HTERT RPE-1 (cell line): Measurements from ENCODE around the gene IL36G.
"Not testable (repeated sequence)": the region's sequence is repeated elsewhere in the genome, so short reads cannot be mapped to it uniquely, and the experiment has no call there.

Source experiments
- in situ Hi-C: fragments of 300-500 bp; cut with MboI; formaldehyde crosslinking; loops from 4 replicates; pipeline ENCODE4 v1.14.3; 2020; ENCODE audit warnings: low sequenced_read_pairs

Gene IL36G

GRCh38 chr2:112977559-112978056 lies at the start of gene IL36G:
IL36G (plus strand) TSS chr2:112978006; CDS start chr2:112978639, 633 bp downstream.
- in situ Hi-C loops = no loop called here

- in situ Hi-C loops = no loop called here
These were observed 44.5 kb upstream of the IL36G start for GRCh38 chr2:112933261-112933660.

DNA sequence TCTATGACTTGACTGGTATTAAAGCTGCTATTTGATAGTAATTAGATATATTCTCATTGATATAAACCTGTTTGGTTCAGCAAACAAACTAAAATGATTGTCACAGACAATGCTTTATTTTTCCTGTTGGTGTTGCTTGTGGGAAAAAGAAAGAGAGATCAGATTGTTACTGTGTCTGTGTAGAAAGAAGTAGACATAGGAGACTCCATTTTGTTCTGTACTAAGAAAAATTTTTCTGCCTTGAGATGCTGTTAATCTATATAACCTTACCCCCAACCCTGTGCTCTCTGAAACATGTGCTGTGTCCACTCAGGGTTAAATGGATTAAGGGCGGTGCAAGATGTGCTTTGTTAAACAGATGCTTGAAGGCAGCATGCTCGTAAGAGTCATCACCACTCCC lies 43.7 kb upstream of the IL36G start:
- in situ Hi-C loops = not testable (repeated sequence)

- in situ Hi-C loops = no loop called here
These were observed 40.9 kb upstream of the IL36G start for GRCh38 chr2:112936927-112937232.

DNA sequence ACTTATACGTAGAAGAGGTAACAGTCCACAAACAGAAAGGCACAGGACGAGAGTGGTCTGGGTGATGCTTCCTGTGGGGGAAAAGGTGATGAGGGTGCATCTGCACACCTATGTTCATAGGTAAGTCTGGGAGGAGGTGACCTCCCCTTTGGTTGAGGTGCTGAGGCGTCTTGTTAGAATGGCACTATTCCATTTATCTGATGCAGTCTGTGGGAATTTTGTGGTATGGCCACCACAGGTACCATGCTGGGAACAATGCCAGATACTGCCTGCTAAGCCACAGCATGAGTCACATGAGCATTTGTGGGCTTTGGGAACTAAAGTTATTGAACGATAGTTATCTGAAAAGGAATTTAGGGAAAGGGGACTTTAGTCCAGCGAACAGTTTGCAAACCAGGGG lies 38.9 kb upstream of the IL36G start:
- in situ Hi-C loops = no loop called here

GRCh38 chr2:112939425-112939824 lies 38.4 kb upstream of the IL36G start:
- in situ Hi-C loops = no loop called here

DNA sequence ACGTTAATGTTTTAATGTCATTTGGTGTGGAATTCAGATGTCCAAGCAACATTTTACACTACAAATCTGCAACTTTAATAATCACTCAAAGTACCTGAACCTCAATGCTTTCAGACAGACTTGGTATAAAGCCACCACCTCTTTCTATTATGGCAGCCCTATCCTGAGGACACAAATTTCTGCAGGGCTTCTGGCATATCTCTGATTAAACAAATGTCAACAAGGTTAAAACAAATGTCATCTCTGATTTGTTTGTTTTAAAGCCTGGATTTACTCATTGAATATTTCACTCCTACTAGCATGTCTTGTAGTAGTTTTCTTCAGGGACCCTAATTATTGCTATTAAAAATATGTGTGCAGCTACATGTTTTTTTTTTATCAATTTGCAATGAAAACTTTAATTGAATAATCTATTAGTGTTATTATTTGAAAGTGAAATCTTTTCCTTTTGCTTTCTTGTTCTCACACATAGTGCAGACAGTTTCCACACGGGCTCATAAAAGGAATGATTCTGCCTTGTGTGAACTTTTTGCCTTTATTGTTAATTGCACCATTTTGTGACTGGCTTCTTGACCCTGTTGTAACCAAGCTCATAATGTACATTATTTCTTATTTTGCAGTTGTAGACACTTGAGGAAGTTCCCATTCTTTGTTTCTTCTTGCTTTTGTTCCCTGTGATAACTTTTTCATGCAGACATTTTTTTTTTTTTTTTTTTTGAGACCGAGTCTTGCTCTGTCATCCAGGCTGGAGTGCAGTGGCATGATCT lies 36.8 kb upstream of the IL36G start:
- in situ Hi-C loops = no loop called here

- in situ Hi-C loops = no loop called here
These were observed 35.8 kb upstream of the IL36G start for GRCh38 chr2:112941753-112942653.

GRCh38 chr2:112942654-112943002 lies 35.2 kb upstream of the IL36G start:
- in situ Hi-C loops = no loop called here

- in situ Hi-C loops = no loop called here
These were observed 32.8 kb upstream of the IL36G start for GRCh38 chr2:112944971-112945370.

GRCh38 chr2:112946086-112946485 lies 31.7 kb upstream of the IL36G start:
- in situ Hi-C loops = no loop called here

DNA sequence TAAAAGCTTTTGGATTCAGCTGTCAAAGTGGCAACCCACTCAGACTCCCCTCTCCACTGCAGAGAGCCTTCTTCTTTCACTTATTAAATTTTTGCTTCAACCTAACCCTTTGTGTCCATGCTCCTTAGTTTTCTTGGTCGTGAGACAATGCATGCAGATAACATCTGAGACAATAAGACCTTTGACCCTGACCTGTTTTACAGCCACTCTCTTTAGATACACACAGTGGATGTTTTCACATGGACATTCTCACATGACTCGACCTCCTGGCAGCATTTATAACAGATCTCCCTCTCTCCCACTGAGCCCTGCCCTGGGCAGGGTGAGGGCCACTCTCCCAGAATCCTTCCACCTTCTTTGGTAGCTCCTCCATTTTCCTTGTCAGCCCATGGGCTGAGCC lies 30.4 kb upstream of the IL36G start:
- in situ Hi-C loops = no loop called here

DNA sequence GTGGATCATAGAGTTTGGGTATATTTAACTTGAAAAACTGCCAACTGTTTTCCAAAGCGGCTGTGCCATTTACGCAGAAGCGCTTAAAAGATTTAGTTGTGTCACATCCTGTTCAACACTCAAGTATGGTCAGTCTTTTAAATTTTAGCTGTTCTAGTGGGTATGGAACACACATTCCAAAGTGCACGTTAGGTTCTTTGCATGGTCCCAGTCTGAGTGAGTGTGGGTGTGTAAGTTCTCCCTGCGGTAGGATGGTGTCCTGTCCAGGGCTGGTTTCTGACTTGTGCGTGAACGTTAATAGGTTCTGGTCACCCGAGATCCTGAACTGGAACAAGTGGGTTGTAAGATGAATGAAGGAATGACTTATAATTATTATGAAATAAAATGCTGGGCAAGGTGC lies 28.4 kb upstream of the IL36G start:
- in situ Hi-C loops = no loop called here

GRCh38 chr2:112954364-112954763 lies 23.4 kb upstream of the IL36G start:
- in situ Hi-C loops = no loop called here

GRCh38 chr2:112957511-112957910 lies 20.3 kb upstream of the IL36G start:
- in situ Hi-C loops = no loop called here

DNA sequence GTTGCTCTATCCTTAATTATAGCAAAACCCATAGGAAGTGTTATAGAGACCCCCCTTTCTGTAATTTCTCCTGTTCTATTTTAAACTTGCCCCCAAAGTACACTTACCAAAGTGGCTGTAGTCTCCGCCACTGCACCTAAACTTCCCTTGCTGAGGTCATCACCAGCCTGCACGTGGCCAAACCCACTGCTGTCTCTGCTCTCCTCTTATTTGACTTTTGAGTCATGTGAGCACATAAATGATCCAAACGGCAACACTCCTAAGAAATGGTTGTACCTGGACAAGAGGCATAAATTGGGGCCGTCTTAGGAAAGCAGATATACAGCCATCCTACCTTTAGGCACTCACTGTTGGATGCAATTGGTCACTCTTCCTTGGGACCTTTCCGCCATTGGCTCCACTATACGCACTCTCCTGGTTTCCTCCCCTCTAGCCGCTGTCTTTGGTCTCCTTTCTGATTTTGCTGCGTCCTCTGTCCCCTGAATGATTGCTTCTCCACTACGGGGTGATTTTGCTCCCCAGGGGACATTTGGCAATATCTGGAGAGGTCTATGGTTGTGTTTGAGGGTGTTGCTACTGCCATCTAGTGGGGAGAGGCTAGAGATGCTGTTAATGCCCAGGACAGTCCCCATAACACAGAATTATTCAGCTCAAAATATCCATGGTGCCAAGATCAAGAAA lies 19.2 kb upstream of the IL36G start:
- in situ Hi-C loops = no loop called here

DNA sequence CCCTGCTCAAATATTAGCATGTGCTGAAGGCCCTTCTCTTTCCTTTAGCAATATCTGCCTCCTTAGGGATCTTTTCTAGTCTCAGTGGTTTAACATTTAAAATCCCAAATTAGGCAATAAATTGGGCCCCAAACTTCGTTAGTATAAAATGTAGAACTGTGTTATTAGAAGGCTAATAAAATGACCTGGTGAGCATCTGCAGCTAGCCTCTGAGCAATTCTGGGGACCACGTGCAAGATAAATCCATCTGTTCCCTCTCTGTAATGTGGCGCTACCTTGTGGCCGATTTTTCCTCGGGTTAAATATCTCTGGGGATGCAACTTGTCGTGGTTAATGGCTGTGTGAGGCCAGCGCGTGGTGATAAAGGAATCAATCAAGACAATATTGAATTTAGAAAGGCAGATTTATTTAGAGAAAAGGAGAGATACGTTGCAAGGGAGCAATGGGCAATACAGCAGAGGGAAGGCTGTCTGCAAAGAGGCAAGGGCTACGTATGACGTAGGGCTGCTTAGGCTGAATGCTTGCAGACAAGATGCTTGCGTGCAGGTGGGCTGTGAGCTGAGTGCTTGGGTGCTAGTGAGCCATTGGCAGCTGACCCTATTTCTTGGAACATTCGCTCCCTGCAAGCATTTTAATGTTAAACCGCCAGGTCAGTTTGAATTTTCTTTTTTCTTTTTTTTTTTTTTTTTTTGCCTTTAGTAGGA lies 18.5 kb upstream of the IL36G start:
- in situ Hi-C loops = no loop called here

DNA sequence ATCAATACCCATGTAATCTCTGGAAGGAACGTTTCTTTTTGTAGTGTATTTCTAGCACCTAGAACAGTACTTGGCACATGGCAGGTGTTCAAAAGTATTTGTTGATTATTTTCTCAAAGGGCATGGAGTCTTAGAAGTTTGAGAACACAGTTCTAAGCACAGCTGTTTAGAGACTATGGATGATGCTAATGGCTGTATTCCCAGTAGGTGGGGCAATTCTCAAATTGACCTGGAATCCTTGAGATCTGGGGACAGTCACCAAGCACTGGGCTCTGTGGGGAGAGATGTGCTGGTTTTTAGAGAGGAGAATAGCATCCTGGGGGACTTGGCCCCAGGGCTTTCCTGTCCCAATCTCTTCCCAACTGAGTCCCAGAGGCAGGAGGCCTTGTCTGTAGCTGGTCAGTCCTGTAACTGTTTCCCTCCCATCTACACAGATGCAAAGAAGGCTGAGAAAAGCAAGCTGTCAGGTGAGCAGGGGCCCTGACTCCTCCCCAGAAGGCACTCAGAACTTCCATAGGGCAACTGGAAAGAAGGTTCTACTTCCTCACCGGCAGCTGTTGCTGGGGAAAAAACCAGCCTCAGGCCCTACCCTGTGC lies 17.5 kb upstream of the IL36G start:
- in situ Hi-C loops = no loop called here

DNA sequence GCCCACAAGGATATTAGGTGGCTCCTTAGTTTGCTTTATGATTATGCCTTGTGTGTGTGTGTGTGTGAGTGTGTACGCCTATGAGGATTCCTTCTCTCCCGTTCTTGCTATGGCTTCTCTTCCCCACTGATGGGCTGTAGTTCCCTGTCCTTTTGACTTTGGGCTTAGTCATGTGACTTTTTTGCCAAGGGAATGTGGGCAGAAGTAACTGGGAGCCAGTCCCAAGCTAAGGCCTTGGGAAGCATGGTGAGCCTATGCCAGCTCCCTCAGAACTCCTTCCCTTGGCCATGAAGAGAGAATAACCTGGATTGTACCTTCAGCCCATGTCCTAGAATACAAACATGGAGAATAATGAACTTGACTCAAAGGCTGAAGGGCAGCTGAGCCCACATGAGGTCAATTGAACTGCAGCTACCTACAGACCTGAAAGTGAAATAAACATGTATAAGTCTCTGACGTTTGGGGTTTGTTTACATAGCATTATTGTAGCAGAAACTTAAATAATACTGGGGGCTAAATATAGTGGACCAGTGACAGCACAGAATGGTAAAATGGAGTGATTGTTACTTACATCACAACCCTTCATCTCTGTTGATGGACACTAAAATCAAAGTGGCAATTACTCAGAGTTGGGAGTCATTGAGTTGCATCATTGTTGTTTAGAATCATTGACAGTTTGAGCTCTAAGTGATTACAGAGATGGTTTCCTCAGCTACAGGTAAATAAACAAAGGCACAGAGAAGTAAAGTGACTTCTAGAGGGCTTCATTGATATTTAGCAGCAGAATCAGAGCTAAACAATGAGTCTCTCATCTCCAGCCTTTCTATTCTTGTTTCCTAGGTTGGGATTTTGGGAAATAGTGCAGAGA lies 15.3 kb upstream of the IL36G start:
- in situ Hi-C loops = no loop called here

GRCh38 chr2:112967023-112967422 lies 10.8 kb upstream of the IL36G start:
- in situ Hi-C loops = no loop called here
